GM23338 (cell line): Measurements from ENCODE around the gene RNF19B. TPM values are rescaled to one million over a fixed set of nuclear protein-coding genes. Genes with fewer than 3 reads are reported as not detected.
"Not testable (repeated sequence)": the region's sequence is repeated elsewhere in the genome, so short reads cannot be mapped to it uniquely, and the experiment has no call there.

Experiments used
- ATAC-seq: fragments of 200-7000 bp; cut with Tn5 transposase; 3 replicates; pipeline ENCODE4 v1.9.1; 2020
- DNase-seq: peaks from one replicate; pipeline ENCODE4 v3.0.0-alpha.2; 2015; ENCODE audit warnings: low spot score
- H2AFZ ChIP-seq: fragments of 200-600 bp; sonication (generic); 2 replicates; pipeline ENCODE4 v1.8.0; 2016; ENCODE audit warnings: antibody characterized with exemption, mild to moderate bottlenecking, moderate library complexity
- H3F3A ChIP-seq: fragments of 200-600 bp; sonication (generic); replicated peaks from 2 replicates; pipeline ENCODE4 v1.8.0; 2017; ENCODE audit warnings: antibody characterized with exemption, mixed run types, low read depth
- H3K27ac ChIP-seq: fragments of 200-600 bp; sonication (generic); 2 replicates; pipeline ENCODE4 v1.6.1; 2016; ENCODE audit warnings: low read depth
- H3K27me3 ChIP-seq: fragments of 200-600 bp; sonication (generic); 2 replicates; pipeline ENCODE4 v1.8.0; 2016; ENCODE audit warnings: mild to moderate bottlenecking, mixed run types, moderate library complexity; ENCODE audit not compliant: insufficient read depth
- H3K36me3 ChIP-seq: fragments of 200-600 bp; sonication (generic); 2 replicates; pipeline ENCODE4 v1.8.0; 2016; ENCODE audit warnings: mild to moderate bottlenecking; ENCODE audit not compliant: insufficient read depth
- H3K4me1 ChIP-seq: fragments of 200-600 bp; sonication (generic); 2 replicates; pipeline ENCODE4 v1.8.0; 2016; ENCODE audit warnings: mild to moderate bottlenecking, moderate library complexity; ENCODE audit not compliant: insufficient read depth
- H3K4me2 ChIP-seq: fragments of 200-600 bp; sonication (generic); 2 replicates; pipeline ENCODE4 v1.7.1; 2017; ENCODE audit warnings: mixed run types
- H3K4me3 ChIP-seq: fragments of 200-600 bp; sonication (generic); 2 replicates; pipeline ENCODE4 v1.6.1; 2016; ENCODE audit warnings: mixed run types
- H3K79me2 ChIP-seq: fragments of 200-600 bp; sonication (generic); replicated peaks from 2 replicates; pipeline ENCODE4 v1.8.0; 2017; ENCODE audit warnings: mild to moderate bottlenecking; ENCODE audit not compliant: insufficient read depth
- H3K9me2 ChIP-seq: fragments of 200-600 bp; sonication (generic); 2 replicates; pipeline ENCODE4 v1.8.0; 2017; ENCODE audit not compliant: insufficient read depth
- H4K20me1 ChIP-seq: fragments of 200-600 bp; sonication (generic); replicated peaks from 2 replicates; pipeline ENCODE4 v1.8.0; 2017; ENCODE audit warnings: mild to moderate bottlenecking; ENCODE audit not compliant: insufficient read depth
- H3K27ac Mint-ChIP-seq: 2 replicates; pipeline ENCODE4 v1.8.0; 2020; ENCODE audit warnings: inconsistent platforms, mild to moderate bottlenecking, moderate library complexity, mixed read lengths
- H3K27me3 Mint-ChIP-seq: 3 replicates; pipeline ENCODE4 v1.8.0; 2022; ENCODE audit warnings: low read depth, mild to moderate bottlenecking, moderate library complexity, mixed read lengths, inconsistent platforms; ENCODE audit not compliant: insufficient read depth, poor library complexity
- H3K36me3 Mint-ChIP-seq: 3 replicates; pipeline ENCODE4 v1.8.0; 2021; ENCODE audit warnings: low read depth, mild to moderate bottlenecking, inconsistent platforms, moderate library complexity, mixed read lengths
- H3K4me1 Mint-ChIP-seq: 3 replicates; pipeline ENCODE4 v1.8.0; 2020; ENCODE audit warnings: mild to moderate bottlenecking, inconsistent platforms, mixed read lengths
- H3K4me3 Mint-ChIP-seq: 3 replicates; pipeline ENCODE4 v1.8.0; 2021; ENCODE audit warnings: moderate library complexity, mild to moderate bottlenecking, inconsistent platforms, mixed read lengths
- H3K9me3 Mint-ChIP-seq: 3 replicates; pipeline ENCODE4 v1.8.0; 2020; ENCODE audit warnings: moderate library complexity, mild to moderate bottlenecking, inconsistent platforms, mixed read lengths
- ZNF462 ChIP-seq: fragments of 250-450 bp; sonication (Bioruptor Pico); IDR thresholded peaks from 2 replicates; pipeline ENCODE4 v1.5.0; 2020; ENCODE audit warnings: mild to moderate bottlenecking, moderate library complexity
- polyA plus RNA-seq: library from polyadenylated mRNA; unstranded; fragments of >200 nt; fragmentation: Nextera tagmentation; extraction: Ambion mirVana; gene quantifications from 2 replicates; pipeline ENCODE4 v1.2.1, GENCODE V29; 2016
- total RNA-seq: library from RNA; depleted of rRNA; stranded (reverse); fragments of >200 nt; shearing (Covaris generic); gene quantifications from 2 replicates; pipeline ENCODE4 v1.2.3, GENCODE V29; 2014
- TF ChIP-seq, protein P1 (sequence below): IDR thresholded peaks from 2 replicates; pipeline ENCODE4 v1.6.1; 2016; ENCODE audit warnings: antibody characterized with exemption

RNF19B gene
- total and polyA plus RNA-seq, 2 experiments from 2014 or later = 2.9 to 11.9 TPM

DNA sequence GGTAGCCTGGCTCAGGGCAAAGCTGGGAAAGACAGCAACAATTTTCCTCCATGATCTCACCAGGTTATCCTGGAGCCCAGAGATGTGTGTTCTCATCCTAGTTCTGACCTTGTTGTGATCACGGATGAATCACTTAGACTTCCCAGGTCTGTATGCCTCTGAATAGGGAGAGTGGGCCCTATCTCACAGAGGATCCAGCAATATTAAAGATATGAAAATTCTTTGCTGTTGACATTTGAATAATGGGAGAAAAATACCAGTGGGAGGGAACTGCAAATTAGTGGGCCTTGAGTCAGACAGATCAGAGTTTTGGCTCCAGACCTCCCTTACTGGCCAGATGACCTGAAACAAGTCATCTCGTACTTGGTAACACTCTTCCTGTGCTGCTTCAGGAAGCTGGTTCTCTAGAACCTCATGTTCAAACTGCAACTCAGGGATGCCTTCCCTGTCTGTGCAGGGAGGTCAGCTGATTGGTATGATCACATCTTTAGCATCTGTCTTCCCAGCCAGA is 32.8 kb upstream of the RNF19B start (continued):
- TF ChIP-seq ZNF462 (CRISPR knock-in tag) = no peak
- TF ChIP-seq, protein P1, sequence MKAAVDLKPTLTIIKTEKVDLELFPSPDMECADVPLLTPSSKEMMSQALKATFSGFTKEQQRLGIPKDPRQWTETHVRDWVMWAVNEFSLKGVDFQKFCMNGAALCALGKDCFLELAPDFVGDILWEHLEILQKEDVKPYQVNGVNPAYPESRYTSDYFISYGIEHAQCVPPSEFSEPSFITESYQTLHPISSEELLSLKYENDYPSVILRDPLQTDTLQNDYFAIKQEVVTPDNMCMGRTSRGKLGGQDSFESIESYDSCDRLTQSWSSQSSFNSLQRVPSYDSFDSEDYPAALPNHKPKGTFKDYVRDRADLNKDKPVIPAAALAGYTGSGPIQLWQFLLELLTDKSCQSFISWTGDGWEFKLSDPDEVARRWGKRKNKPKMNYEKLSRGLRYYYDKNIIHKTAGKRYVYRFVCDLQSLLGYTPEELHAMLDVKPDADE = no peak

DNA sequence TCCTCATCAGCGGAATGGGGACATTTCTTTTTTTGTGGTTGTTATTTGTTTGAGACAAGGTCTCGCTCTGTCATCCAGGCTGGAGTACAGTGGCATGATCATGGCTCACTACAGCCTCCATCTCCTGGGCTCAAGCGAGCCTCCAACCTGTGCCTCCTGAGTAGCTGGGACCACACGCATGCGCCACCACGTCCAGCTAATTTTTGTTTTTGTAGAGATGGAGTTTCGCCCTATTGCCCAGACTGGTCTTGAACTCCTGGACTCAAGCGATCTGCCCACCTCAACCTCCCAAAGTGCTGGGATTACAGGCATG is 28.7 kb upstream of the RNF19B start:
- not testable (repeated sequence) for H3K27me3 ChIP-seq, H3K4me3 ChIP-seq, H3K36me3 ChIP-seq, H3K4me2 ChIP-seq, H2AFZ ChIP-seq, H3K4me1 ChIP-seq, H3K27ac ChIP-seq, H3K9me3 Mint-ChIP-seq, H3F3A ChIP-seq, H3K27ac Mint-ChIP-seq, H4K20me1 ChIP-seq, H3K4me3 Mint-ChIP-seq, DNase-seq, H3K9me2 ChIP-seq, H3K79me2 ChIP-seq, ATAC-seq, H3K36me3 Mint-ChIP-seq
- peaks cover 18% of the 10 kb centered on the region for H3K27me3 Mint-ChIP-seq
- H3K4me1 Mint-ChIP-seq = peaks cover 22% of the 10 kb centered on the region
